Transverse colon (tissue), 4 donors: ENCODE results near the gene SLC7A1. TPM values are rescaled to one million over a fixed set of nuclear protein-coding genes. Genes with fewer than 3 reads are reported as not detected.

ENCODE experiments used
- DNase-seq: peaks from one replicate; pipeline ENCODE4 v3.0.0-alpha.2; 2019
- H3K27ac ChIP-seq, 4 donors: fragments of 200-600 bp; sonication (generic); 2 replicates each; pipeline ENCODE4 v1.5.1; 2016 to 2018; ENCODE audit warnings: inconsistent platforms in 4 of 4
- H3K27me3 ChIP-seq: fragments of 200-600 bp; sonication (generic); 2 replicates; pipeline ENCODE4 v1.5.1; 2017; ENCODE audit warnings: inconsistent platforms
- H3K36me3 ChIP-seq, 4 donors: fragments of 200-600 bp; sonication (generic); 2 replicates each; pipeline ENCODE4 v1.5.1; 2017 to 2019; ENCODE audit warnings: inconsistent platforms in 4 of 4
- H3K4me1 ChIP-seq, 4 donors: fragments of 200-600 bp; sonication (generic); 2 replicates each; pipeline ENCODE4 v1.5.1; 2017 to 2020; ENCODE audit warnings: inconsistent platforms in 4 of 4
- H3K4me3 ChIP-seq, 4 donors: fragments of 200-600 bp; sonication (generic); 1 replicate in 1 of 4; 2 replicates in 3 of 4; pipeline versions ENCODE4 v1.5.1 to v1.6.1; 2017 to 2019; ENCODE audit warnings: inconsistent platforms in 4 of 4
- H3K9me3 ChIP-seq, 2 donors: fragments of 200-600 bp; sonication (generic); 2 replicates each; pipeline ENCODE4 v1.5.1; 2017 to 2019; ENCODE audit warnings: inconsistent platforms in 2 of 2
- CTCF ChIP-seq, 5 experiments: fragments of 200-600 bp in 3 of 5; fragments of 450-650 bp in 2 of 5; sonication (generic) in 3 of 5; IDR thresholded peaks; 1 replicate in 2 of 5; 2 replicates in 3 of 5; pipeline ENCODE4 v1.5.1; 2016 to 2017; ENCODE audit warnings: antibody characterized with exemption in 5 of 5, inconsistent platforms in 3 of 5, mild to moderate bottlenecking in 2 of 5, moderate library complexity in 1 of 5
- EP300 ChIP-seq: sonication (generic); formaldehyde crosslinking; IDR thresholded peaks from one replicate; pipeline ENCODE4 v1.6.1; 2017; ENCODE audit warnings: antibody characterized with exemption, low read depth
- POLR2A ChIP-seq: fragments of 450-650 bp; IDR thresholded peaks from one replicate; pipeline ENCODE4 v1.6.1; 2016; ENCODE audit warnings: antibody characterized with exemption, mild to moderate bottlenecking, moderate library complexity
- POLR2AphosphoS5 ChIP-seq, 3 donors: sonication (generic); formaldehyde crosslinking; IDR thresholded peaks; one replicate each; pipeline ENCODE4 v1.6.1; 2016; ENCODE audit warnings: antibody characterized with exemption in 3 of 3
- WGBS, 2 donors: methylation state at CpG; one replicate each; pipeline ENCODE4 v1.1.5; 2018; ENCODE audit warnings: low coverage in 1 of 2; 5-methylcytosine and 5-hydroxymethylcytosine counted together
- in situ Hi-C, 4 donors: fragments of 200-750 bp; cut with MboI; loops; one replicate each; pipeline versions ENCODE4 v1.15.0 to v1.15.1; 2017; ENCODE audit warnings: low sequenced_read_pairs in 3 of 4, low pct_ligation_motif_present in 1 of 4, low pct_unique_long_range_greater_than_20kb in 1 of 4
- intact Hi-C: fragments of 100-400 bp; cut with DNase I; formaldehyde crosslinking; loops from one replicate; pipeline ENCODE4 v1.15.1; 2023; ENCODE audit warnings: low total_unique reads
- total RNA-seq, 4 donors: library from RNA; depleted of rRNA; stranded (reverse); fragments of >200 nt; gene quantifications; one replicate each; pipeline ENCODE4 v1.1.0, GENCODE V29; 2016

Gene SLC7A1
- total RNA-seq, 4 donors from 2014 or later: 10.8 to 21.4 (median 17.9) TPM

- Histone ChIP-seq H3K27me3 (no peaks in the 10 kb centered on the region), H3K4me1 (no peaks in the 10 kb centered on the region), H3K27ac (no peak overlapping the region), H3K4me3 (no peak overlapping the region), H3K9me3 (no peaks in the 10 kb centered on the region), H3K36me3 (peaks cover 0 to 14% (median 2%) of the 10 kb centered on the region in 4 donors)
- in situ Hi-C loops: loop anchor here (10.0 to 25.0 kb wide), 3 partner anchors 197 to 599 kb away; no protein-coding TSS in a partner anchor
- DNase-seq: no peak
- intact Hi-C loops: loop anchor here (5.0 to 10.0 kb wide), 2 partner anchors 79 to 1382 kb away; partner anchors contain the start of gene SLC7A1
- TF ChIP-seq POLR2A: no peak
- no peak for TF ChIP-seq EP300
- 93% methylated on average over 7 of the region's 7 CpGs; no CpG with 5 or more reads in 1 of the 2 donors for WGBS, 2 donors
Measured at GRCh38 chr13:29515372-29515771, 80.1 kb downstream of the SLC7A1 start.

DNA sequence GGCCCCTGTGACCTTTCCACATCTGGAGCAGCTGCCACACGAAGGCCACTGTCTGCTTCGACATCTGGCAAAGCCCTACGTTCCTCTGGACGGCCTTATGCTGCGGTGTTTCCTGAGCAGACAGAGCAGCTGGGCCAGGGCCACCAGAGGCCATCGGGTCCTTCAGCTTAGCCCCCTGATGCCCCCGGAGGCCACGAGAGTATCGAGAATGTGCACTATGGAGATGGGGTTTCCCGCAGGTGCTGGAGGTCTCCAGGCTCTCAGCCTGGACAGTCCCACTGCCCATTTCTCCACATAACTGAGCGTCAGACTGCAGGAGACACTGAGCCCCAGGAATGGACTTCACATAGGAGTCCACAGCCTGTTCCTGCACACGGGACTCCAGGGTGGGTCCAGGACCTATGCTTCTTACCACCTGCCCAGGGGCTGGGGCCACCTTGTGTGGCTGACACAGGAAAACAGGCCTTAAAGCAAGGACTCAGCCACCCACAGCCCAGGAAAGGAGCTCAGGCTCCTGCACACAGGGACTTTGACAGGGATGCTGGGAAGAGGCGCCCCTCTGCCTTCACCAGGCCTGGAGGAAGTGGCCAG, 80.7 kb downstream of the SLC7A1 start:
- Histone ChIP-seq H3K9me3 (no peaks in the 10 kb centered on the region), H3K4me1 (no peaks in the 10 kb centered on the region), H3K27me3 (no peaks in the 10 kb centered on the region), H3K27ac (no peak overlapping the region), H3K36me3 (peaks cover 0 to 14% (median 2%) of the 10 kb centered on the region in 4 donors), H3K4me3 (no peak overlapping the region)
- no peak for DNase-seq
- TF ChIP-seq CTCF (IDR thresholded peaks at IDR 0.05): no peak
- no peak for TF ChIP-seq POLR2AphosphoS5 (IDR thresholded peaks at IDR 0.05)
- no peak for TF ChIP-seq POLR2A
- no peak for TF ChIP-seq EP300
- in situ Hi-C loops (loop anchor here (10.0 to 25.0 kb wide), 3 partner anchors 197 to 600 kb away; no protein-coding TSS in a partner anchor), intact Hi-C loops (loop anchor here (5.0 to 10.0 kb wide), 2 partner anchors 80 to 1382 kb away; partner anchors contain the start of gene SLC7A1)
- WGBS, 2 donors: 86% methylated on average over 13 of the region's 13 CpGs; no CpG with 5 or more reads in 1 of the 2 donors

- no peaks in the 10 kb centered on the region for H3K4me1 ChIP-seq
- in situ Hi-C loops (loop anchor here (10.0 to 25.0 kb wide), 3 partner anchors 198 to 601 kb away; no protein-coding TSS in a partner anchor), intact Hi-C loops (loop anchor here (10.0 kb wide), 1 partner anchor 81 kb away; the partner anchor contains the start of gene SLC7A1)
- no peaks in the 10 kb centered on the region for H3K9me3 ChIP-seq
- TF ChIP-seq POLR2AphosphoS5 (IDR thresholded peaks at IDR 0.05) (no peak), POLR2A (no peak), EP300 (no peak), CTCF (IDR thresholded peaks at IDR 0.05) (no peak)
- peaks cover 0 to 14% (median 2%) of the 10 kb centered on the region in 4 donors for H3K36me3 ChIP-seq
- H3K4me3 ChIP-seq: no peak overlapping the region
- no peak overlapping the region for H3K27ac ChIP-seq
- no peaks in the 10 kb centered on the region for H3K27me3 ChIP-seq
- 92% methylated on average over 31 of the region's 32 CpGs; no CpG with 5 or more reads in 1 of the 2 donors for WGBS, 2 donors
- DNase-seq: no peak
Measured at GRCh38 chr13:29513981-29514719, 81.3 kb downstream of the SLC7A1 start.

- Histone ChIP-seq H3K4me3 (no peak overlapping the region), H3K36me3 (peaks cover 0 to 14% (median 0%) of the 10 kb centered on the region in 4 donors), H3K27ac (no peak overlapping the region), H3K9me3 (no peaks in the 10 kb centered on the region), H3K27me3 (no peaks in the 10 kb centered on the region), H3K4me1 (peaks cover 0 to 4% (median 2%) of the 10 kb centered on the region in 4 donors)
- intact Hi-C loops (loop anchor here (10.0 kb wide), 1 partner anchor 82 kb away; the partner anchor contains the start of gene SLC7A1), in situ Hi-C loops (loop anchor here (10.0 to 25.0 kb wide), 3 partner anchors 199 to 602 kb away; no protein-coding TSS in a partner anchor)
- DNase-seq: no peak
- WGBS, 2 donors: 93 to 100% methylated on average over 5 to 24 of the region's 24 CpGs
- TF ChIP-seq CTCF (IDR thresholded peaks at IDR 0.05) (no peak), POLR2A (no peak), EP300 (no peak), POLR2AphosphoS5 (IDR thresholded peaks at IDR 0.05) (no peak)
Measured at GRCh38 chr13:29513002-29513980, 82.2 kb downstream of the SLC7A1 start.
